Astrocyte (in vitro differentiated cells and primary cell): ENCODE results near the gene SLC7A9.
"Not testable (repeated sequence)": the region's sequence is repeated elsewhere in the genome, so short reads cannot be mapped to it uniquely, and the experiment has no call there.

Experiments used
- CTCF ChIP-seq: IDR thresholded peaks from 2 replicates; pipeline ENCODE4 v1.5.1; 2011; ENCODE audit warnings: low read depth, mild to moderate bottlenecking, inconsistent platforms, low read length, moderate library complexity; ENCODE audit not compliant: insufficient read depth
- EZH2 ChIP-seq: IDR thresholded peaks from 2 replicates; pipeline ENCODE4 v1.6.1; 2012; ENCODE audit warnings: mild to moderate bottlenecking, low read length, inconsistent platforms; ENCODE audit not compliant: insufficient read depth

- TF ChIP-seq CTCF, EZH2: not testable (repeated sequence)
Measured at GRCh38 chr19:32867436-32867835, 2.1 kb downstream of the SLC7A9 start.
